VCaP (cell line): ENCODE measurements around the gene SLC1A2.

ENCODE experiments used
- H3K27ac ChIP-seq: fragments of 450-650 bp; 2 replicates; pipeline ENCODE4 v1.5.1; 2017
- TF ChIP-seq, protein P1 (sequence below): fragments of 450-650 bp; conservative IDR thresholded peaks from 2 replicates; pipeline ENCODE4 v1.5.1; 2017; ENCODE audit warnings: mild to moderate bottlenecking, moderate library complexity

SLC1A2 gene

DNA sequence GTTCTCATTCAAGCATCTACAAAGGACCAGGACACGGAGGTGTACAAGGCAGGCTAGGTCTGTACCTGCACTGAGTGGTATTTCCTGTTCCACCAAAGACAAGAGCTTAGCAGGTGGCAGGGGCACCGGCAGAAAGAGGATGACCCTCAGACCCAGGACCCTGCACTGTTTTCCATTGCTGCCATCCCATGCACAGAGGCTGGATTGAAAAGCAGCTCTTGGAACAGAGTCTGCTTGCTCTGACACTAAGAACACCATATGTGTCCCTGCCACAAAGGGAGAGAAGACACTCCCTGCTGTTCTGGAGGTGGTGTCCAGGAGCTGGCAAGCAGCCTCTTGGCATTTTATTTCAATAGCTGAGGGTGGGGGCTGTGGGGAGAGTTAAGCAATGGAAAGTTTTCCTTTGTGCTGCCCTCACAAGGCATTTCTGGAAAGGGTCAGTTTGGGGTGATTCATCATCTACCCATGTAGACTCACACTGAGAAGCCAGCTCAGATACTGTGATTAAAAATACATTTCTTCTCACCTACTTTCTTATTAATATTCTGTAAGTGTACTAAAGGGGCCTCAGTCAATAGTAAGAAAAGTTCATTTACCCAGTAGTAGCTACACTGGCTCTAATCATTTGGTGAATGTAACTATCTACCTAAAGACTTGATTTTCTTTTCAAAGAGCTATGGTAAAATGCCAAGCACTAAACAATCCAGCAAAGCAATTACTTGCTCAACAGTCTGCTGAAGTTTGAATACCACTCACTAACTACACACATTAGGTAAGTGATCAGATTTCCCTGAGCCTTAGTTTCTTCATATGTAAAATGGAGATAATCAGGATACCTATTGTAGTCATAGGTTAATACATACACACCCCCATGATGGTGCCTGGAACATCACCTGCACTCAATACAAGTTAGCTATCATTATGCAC lies 55.2 kb downstream of the SLC1A2 start:
- TF ChIP-seq, protein P1, sequence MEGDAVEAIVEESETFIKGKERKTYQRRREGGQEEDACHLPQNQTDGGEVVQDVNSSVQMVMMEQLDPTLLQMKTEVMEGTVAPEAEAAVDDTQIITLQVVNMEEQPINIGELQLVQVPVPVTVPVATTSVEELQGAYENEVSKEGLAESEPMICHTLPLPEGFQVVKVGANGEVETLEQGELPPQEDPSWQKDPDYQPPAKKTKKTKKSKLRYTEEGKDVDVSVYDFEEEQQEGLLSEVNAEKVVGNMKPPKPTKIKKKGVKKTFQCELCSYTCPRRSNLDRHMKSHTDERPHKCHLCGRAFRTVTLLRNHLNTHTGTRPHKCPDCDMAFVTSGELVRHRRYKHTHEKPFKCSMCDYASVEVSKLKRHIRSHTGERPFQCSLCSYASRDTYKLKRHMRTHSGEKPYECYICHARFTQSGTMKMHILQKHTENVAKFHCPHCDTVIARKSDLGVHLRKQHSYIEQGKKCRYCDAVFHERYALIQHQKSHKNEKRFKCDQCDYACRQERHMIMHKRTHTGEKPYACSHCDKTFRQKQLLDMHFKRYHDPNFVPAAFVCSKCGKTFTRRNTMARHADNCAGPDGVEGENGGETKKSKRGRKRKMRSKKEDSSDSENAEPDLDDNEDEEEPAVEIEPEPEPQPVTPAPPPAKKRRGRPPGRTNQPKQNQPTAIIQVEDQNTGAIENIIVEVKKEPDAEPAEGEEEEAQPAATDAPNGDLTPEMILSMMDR = no peak
- no peak overlapping the region for H3K27ac ChIP-seq

DNA sequence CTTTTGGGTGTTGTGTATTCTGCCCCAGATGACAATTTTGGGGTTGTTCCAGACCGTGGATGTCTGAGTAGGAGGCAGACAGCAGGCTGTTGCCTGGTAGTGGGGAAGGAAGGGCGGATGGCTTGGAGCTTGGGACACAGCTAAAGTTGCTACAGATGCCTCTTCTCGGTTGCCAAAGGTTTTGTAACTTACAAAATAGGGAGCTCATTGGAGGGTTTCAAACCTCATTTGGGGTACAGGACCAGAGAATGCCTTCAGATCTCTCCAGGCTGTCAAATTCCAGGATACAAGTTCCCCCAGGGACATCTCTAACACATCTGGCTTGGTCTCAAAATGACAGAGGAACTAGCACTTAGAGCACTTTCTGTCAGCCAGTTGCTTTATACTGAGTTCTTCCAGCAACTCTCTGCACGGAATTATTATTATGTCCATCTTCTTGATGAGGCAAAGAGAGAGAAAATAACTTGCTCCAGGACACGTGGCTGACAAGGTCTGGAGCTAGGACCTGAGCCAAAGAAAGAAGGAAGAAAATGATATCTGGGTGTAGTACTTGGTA lies 56.0 kb downstream of the SLC1A2 start:
- TF ChIP-seq, protein P1 = no peak
- H3K27ac ChIP-seq = no peak overlapping the region

DNA sequence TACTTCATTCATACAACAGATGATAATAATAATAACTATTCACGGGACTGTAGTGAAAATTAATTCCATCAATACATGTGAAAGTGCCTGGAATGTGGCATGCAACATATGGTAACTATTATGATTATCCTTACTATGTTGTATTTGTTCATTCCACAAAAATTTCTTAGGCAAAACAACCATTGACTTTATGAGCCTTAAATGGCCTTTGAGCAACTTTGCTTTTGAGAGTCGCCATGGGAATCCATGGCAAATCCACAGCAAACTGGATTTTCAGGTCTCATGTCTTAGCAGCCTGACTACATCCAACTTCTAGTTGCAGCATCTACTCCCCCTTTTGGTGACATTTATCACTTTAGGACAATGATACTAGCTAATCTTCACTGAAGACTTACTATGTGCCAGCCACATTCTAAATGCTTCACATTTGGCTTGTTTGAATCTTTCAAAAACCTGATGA lies 56.8 kb downstream of the SLC1A2 start:
- H3K27ac ChIP-seq = no peak overlapping the region
- TF ChIP-seq, protein P1 = no peak

DNA sequence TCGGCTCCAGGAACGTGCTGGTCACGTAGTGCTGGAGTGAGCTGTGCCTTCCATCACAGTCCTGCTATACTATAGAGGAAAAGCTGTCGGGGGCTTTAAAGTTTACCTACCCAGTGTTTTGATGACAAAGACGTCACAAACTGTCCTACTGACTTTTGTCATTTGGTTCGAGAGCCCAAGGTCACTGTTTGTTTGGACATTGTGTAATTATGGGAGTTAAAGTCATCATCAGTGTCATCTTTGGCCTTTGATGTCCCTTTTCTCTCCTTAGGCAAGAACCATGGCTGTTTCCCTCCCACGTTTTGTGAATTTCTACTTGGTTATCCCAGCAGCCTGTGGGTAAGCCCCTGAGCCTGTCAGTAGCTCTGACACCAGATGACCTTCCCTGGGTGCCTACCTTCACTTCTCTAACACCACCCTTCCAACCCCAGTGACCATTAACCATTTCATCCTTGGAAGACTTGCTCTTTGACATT lies 59.3 kb downstream of the SLC1A2 start:
- TF ChIP-seq, protein P1 = no peak
- H3K27ac ChIP-seq = no peak overlapping the region

DNA sequence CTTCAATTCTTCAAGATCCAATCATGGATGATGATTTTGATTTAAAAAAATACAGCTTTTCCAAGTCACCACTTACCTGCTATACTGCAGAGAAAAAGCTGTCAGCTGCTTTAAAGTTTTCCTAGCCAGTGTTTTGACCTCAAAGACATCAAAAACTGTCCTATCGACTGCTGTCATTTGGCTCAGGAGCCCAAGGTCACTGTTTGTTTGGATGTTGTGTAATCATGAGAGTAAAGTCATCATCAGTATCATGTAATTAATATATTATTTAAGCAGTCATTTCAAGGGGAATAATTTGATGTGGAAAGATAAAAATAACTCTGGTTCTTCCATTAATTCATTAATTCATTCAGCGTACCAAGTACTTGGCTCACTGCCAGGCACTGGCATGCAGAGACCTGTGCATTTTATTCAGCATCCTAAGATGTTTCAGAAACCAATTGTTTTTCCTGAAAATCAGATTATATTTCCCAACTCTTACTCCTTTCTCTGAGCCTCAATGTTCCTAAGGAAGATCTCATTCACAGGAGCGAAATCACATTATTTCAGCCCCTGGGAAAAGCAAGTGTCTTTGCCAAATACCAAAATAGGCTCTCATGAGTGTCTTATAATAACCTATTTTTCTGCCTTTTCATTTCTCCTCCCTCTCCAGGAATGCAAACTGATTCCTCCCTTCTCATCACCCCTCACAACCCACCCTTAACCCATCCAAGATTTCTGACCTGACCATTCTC lies 59.9 kb downstream of the SLC1A2 start:
- H3K27ac ChIP-seq = no peak overlapping the region
- TF ChIP-seq, protein P1 = no peak

DNA sequence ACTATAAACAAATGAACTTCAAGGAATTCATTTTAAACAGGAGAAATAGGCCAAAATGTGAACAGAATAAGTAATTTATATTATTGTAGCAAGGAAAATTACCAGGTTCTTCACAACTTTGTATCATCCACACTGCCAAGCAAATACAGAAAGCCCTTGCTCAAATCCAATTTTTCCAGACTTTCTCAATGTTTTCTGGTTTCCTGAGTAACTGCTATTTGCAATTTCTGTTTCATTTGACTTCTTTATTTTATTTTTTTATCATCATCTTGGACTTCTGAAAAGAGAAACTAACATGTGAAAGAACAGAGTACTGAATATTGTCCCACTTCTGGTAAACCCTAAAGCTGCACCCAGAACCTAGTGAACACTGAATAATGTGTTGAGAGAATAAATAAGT lies 61.0 kb downstream of the SLC1A2 start:
- TF ChIP-seq, protein P1 = no peak
- no peak overlapping the region for H3K27ac ChIP-seq

DNA sequence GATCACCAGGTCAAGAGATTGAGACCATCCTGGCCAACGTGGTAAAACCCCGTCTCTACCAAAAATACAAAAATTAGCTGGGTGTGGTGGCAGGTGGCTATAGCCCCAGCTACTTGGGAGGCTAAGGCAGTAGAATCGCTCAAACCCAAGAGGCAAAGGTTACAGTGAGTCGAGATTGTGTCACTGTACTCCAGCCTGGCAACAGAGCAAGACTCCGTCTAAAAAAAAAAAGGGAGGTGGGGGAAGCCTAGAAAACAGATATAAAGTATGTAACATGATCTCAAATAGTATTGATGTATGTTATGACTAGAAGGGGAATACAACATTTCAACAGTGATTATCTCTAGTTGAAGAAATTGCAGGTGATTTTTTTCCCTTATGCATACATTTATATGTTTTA lies 61.4 kb downstream of the SLC1A2 start:
- H3K27ac ChIP-seq = no peak overlapping the region
- TF ChIP-seq, protein P1 = no peak
